GM12873 (cell line): ENCODE data around the gene ZNF282.

Source experiments
- TF ChIP-seq, protein P1 (sequence below): IDR thresholded peaks from 2 replicates; pipeline ENCODE4 v1.5.1; 2012; ENCODE audit warnings: low read depth, mild to moderate bottlenecking, moderate library complexity, low read length, control low read depth; ENCODE audit not compliant: insufficient read depth; ENCODE audit errors: missing control alignments

Gene ZNF282

DNA sequence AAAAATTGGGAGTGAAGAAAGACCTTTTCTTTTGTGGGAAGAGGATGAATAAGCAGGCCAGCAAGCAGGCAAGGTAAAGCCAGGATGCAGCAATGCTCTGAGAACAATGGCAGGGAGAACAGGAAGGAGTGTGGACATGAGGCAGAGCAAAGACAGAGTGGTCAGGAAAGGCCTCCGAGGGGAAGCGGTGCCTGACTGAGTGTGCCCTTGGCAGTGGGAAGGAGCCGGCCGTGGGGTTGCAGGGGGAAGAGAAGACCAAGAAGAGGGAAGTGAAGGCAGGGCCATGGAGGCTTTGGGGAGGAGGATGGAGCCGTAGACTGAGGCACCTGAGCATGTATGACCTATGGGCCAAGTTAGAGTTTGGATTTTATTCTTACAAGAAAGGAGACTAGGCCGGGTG is 22.2 kb downstream of the ZNF282 start:
- TF ChIP-seq, protein P1, sequence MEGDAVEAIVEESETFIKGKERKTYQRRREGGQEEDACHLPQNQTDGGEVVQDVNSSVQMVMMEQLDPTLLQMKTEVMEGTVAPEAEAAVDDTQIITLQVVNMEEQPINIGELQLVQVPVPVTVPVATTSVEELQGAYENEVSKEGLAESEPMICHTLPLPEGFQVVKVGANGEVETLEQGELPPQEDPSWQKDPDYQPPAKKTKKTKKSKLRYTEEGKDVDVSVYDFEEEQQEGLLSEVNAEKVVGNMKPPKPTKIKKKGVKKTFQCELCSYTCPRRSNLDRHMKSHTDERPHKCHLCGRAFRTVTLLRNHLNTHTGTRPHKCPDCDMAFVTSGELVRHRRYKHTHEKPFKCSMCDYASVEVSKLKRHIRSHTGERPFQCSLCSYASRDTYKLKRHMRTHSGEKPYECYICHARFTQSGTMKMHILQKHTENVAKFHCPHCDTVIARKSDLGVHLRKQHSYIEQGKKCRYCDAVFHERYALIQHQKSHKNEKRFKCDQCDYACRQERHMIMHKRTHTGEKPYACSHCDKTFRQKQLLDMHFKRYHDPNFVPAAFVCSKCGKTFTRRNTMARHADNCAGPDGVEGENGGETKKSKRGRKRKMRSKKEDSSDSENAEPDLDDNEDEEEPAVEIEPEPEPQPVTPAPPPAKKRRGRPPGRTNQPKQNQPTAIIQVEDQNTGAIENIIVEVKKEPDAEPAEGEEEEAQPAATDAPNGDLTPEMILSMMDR, result no peak

DNA sequence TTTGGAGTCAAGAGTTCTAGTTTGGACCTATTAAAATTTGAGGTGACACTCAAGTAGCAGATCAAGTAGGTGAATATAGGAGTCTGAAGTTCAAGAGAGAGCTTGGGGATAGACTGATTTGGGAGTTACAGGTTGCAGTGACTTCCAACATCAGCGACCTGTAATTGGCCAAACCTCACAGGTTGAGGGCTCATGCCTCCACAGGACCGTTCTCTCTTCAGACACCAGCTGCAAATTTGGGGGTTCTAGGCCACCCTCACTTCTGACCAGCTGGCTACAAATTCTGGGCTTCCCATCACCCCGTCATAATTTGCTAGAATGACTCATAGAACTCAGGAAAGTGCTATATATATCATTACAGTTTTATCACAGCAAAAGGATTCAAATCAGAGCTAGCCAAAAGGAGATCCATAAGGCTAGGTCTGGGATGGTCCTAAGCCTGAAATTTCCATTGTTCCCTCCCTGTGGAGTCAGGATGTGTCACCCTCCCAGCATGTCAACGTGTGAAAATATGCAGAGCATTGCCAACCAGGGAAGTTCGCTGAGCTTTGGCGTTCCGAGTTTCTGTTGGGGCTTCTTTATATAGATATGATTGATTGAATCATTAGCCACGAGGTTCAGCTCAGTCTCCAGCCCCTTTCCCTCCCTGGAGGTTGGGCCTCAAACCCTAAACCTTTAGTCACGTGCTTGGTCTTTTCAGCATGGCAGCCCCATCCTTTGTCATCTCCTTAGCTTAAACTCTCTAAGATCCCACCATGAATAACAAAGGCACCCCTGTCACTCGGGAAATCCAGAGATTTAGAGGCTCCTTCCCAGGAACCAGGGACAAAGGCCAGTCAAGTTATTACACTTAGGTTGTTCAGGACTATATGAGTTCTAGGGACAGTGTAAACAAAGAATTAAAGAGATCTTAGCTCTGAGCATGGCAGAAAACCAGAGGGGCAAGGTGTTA is 23.4 kb downstream of the ZNF282 start:
- TF ChIP-seq, protein P1, result no peak

DNA sequence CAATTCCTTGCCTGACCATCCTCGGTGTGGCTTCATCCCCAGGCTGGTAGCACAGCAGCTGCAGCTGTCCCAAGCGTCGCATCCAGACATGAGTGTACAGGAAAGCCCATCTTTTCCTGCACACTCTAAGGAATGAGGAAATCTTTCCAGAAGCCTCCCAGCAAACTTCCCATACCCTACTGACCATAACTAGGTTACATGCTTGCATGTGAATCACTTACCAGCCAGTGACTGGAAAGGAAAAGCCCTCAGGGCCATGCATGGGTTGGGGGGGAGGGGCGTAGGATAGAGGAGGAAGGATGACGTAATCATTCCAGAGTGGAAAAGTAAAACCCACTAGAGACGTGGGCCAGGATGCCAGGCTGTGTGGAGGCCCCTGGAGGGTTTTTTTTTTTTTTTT is 25.2 kb downstream of the ZNF282 start:
- TF ChIP-seq, protein P1, result no peak

DNA sequence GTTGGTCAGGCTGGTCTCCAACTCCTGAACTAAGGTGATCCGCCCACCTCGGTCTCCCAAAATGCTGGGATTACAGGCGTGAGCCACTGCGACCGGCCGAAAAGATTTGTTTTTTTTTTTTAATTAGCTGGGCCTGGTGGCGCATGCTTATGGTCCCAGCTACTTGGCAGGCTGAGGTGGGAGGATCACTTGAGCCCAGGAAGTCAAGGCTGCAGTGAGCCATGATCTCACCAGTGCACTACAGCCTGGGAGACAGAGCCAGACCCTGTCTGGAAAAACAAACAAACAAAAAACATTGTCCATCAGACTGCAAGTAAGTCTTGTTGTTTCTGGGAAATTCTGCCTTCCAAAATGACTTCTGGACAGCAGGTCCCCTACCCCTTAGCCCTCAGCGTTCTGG is 27.8 kb downstream of the ZNF282 start:
- TF ChIP-seq, protein P1, result no peak

DNA sequence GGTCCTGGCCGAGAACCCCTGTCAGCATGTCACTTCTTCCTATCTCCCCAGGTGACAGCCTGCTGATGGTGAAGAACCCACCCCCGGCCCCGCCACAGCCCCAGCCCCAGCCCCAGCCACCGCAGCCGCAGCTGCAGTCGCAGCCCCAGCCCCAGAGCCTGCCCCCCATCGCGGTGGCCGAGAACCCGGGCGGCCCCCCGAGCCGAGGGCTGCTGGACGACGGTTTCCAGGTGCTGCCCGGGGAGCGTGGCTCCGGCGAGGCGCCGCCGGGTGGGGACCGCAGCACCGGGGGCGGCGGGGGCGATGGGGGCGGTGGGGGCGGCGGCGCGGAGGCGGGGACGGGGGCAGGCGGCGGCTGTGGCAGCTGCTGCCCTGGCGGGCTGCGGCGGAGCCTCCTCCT is 28.4 kb downstream of the ZNF282 start:
- TF ChIP-seq, protein P1, result no peak

DNA sequence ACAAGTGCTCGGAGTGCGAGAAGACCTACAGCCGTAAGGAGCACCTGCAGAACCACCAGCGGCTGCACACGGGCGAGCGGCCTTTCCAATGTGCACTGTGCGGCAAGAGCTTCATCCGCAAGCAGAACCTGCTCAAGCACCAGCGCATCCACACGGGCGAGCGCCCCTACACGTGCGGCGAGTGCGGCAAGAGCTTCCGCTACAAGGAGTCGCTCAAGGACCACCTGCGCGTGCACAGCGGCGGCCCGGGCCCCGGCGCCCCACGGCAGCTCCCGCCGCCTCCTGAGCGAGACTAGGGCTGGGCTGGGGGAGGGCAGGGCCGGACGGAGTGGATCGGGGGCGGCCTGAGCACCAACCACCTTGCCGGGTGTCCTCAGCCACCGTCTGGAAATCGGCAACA is 29.0 kb downstream of the ZNF282 start:
- TF ChIP-seq, protein P1, result no peak

DNA sequence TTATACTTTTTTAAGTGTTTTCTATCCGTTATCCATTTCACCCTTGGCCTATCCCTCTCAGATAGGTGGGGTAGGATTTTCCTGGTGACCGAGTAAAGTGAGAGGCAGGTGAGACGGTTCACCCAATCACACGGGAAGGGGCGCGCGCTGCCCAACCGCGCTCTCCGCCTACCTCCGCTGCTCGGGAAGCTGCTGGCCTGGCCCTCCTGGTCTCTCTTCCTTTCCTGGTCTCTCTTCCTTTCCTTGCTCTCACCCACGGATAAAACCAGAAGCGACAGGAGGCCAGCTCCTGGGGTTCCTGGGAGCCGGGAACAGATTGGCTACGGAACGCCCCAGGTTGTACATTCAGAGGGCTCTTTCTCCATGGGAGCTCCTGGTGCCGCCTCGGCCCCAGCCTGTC is 29.8 kb downstream of the ZNF282 start:
- TF ChIP-seq, protein P1, result no peak
